Smooth muscle cell (in vitro differentiated cells): ENCODE results near the gene NCLN. TPM values are rescaled to one million over a fixed set of nuclear protein-coding genes. Genes with fewer than 3 reads are reported as not detected.
"Not testable (repeated sequence)": the region's sequence is repeated elsewhere in the genome, so short reads cannot be mapped to it uniquely, and the experiment has no call there.

Experiments
- DNase-seq: peaks from one replicate; lab custom pipeline; 2025; ENCODE audit not compliant: unreplicated experiment; lab: John Stamatoyannopoulos, UW
- H2AFZ ChIP-seq: fragments of 200-600 bp; sonication (generic); 2 replicates; pipeline ENCODE4 v1.6.0; 2016; ENCODE audit warnings: antibody characterized with exemption, low read depth, mild to moderate bottlenecking
- H3F3A ChIP-seq: fragments of 200-600 bp; sonication (generic); 2 replicates; pipeline ENCODE4 v1.6.0; 2017; ENCODE audit warnings: antibody characterized with exemption, low read depth
- H3K27ac ChIP-seq: fragments of 200-600 bp; sonication (generic); 2 replicates; pipeline ENCODE4 v1.5.1; 2016; ENCODE audit warnings: low read depth, mild to moderate bottlenecking
- H3K27me3 ChIP-seq: fragments of 200-600 bp; sonication (generic); 2 replicates; pipeline ENCODE4 v1.6.1; 2016; ENCODE audit warnings: low read depth, mild to moderate bottlenecking
- H3K36me3 ChIP-seq: fragments of 200-600 bp; sonication (generic); 2 replicates; pipeline ENCODE4 v1.5.1; 2016; ENCODE audit warnings: low read depth
- H3K4me1 ChIP-seq: fragments of 200-600 bp; sonication (generic); 2 replicates; pipeline ENCODE4 v1.5.1; 2016; ENCODE audit warnings: low read depth
- H3K4me2 ChIP-seq: fragments of 200-600 bp; sonication (generic); 2 replicates; pipeline ENCODE4 v1.6.0; 2016; ENCODE audit warnings: mild to moderate bottlenecking
- H3K4me3 ChIP-seq: fragments of 200-600 bp; sonication (generic); 2 replicates; pipeline ENCODE4 v1.5.1; 2016; ENCODE audit warnings: mild to moderate bottlenecking
- H3K79me2 ChIP-seq: fragments of 200-600 bp; sonication (generic); 2 replicates; pipeline ENCODE4 v1.6.0; 2016; ENCODE audit warnings: low read depth, mild to moderate bottlenecking
- H3K9ac ChIP-seq: fragments of 200-600 bp; sonication (generic); 2 replicates; pipeline ENCODE4 v1.6.0; 2016; ENCODE audit warnings: low read depth
- H3K9me3 ChIP-seq: fragments of 200-600 bp; sonication (generic); replicated peaks from 2 replicates; pipeline ENCODE4 v1.5.1; 2016; ENCODE audit warnings: low read depth
- H4K20me1 ChIP-seq: fragments of 200-600 bp; sonication (generic); 2 replicates; pipeline ENCODE4 v1.6.0; 2016; ENCODE audit warnings: low read depth
- CTCF ChIP-seq: fragments of 200-600 bp; sonication (generic); IDR thresholded peaks from 2 replicates; pipeline ENCODE4 v1.5.1; 2017; ENCODE audit warnings: borderline replicate concordance, mild to moderate bottlenecking, antibody characterized with exemption; ENCODE audit not compliant: insufficient read depth, poor library complexity, severe bottlenecking
- WGBS: methylation state at CpG from one replicate; pipeline ENCODE4 v1.1.7; 2016; ENCODE audit warnings: low lambda C conversion rate; 5-methylcytosine and 5-hydroxymethylcytosine counted together
- polyA plus RNA-seq: library from polyadenylated mRNA; unstranded; fragments of >200 nt; fragmentation: Nextera tagmentation; extraction: Ambion mirVana; gene quantifications from 2 replicates; pipeline ENCODE4 v1.2.1, GENCODE V29; 2016
- total RNA-seq: library from RNA; depleted of rRNA; stranded (reverse); fragments of >200 nt; gene quantifications from 2 replicates; pipeline ENCODE4 v1.2.3, GENCODE V29; 2014

Gene NCLN
- total and polyA plus RNA-seq, 2 experiments from 2014 or later, result 44.5 to 97.4 TPM

GRCh38 chr19:3213159-3213558 lies 27.4 kb downstream of the NCLN start:
- Histone ChIP-seq H3K9ac (no peak overlapping the region), H4K20me1 (no peaks in the 10 kb centered on the region), H3F3A (no peaks in the 10 kb centered on the region), H3K27me3 (no peaks in the 10 kb centered on the region), H3K4me3 (no peak overlapping the region), H3K4me2 (no peak overlapping the region), H2AFZ (no peak overlapping the region), H3K9me3 (no peaks in the 10 kb centered on the region), H3K4me1 (no peaks in the 10 kb centered on the region), H3K36me3 (no peaks in the 10 kb centered on the region), H3K79me2 (no peaks in the 10 kb centered on the region), H3K27ac (no peak overlapping the region)
- no peak for DNase-seq
- WGBS, result 93% methylated on average over 6 of the region's 7 CpGs
- no peak for TF ChIP-seq CTCF

- H3K4me2 ChIP-seq, result no peak overlapping the region
- no peaks in the 10 kb centered on the region for H4K20me1 ChIP-seq
- no peak for DNase-seq
- H3K9ac ChIP-seq, result no peak overlapping the region
- whole genome bisulfite sequencing, result 84% methylated on average over 5 of the region's 5 CpGs
- no peaks in the 10 kb centered on the region for H3K9me3 ChIP-seq
- H3K36me3 ChIP-seq, result no peaks in the 10 kb centered on the region
- H3K27ac ChIP-seq, result no peak overlapping the region
- H3K4me3 ChIP-seq, result no peak overlapping the region
- H3F3A ChIP-seq, result no peaks in the 10 kb centered on the region
- H2AFZ ChIP-seq, result no peak overlapping the region
- no peaks in the 10 kb centered on the region for H3K79me2 ChIP-seq
- H3K4me1 ChIP-seq, result no peaks in the 10 kb centered on the region
- H3K27me3 ChIP-seq, result no peaks in the 10 kb centered on the region
- no peak for TF ChIP-seq CTCF
Observed at GRCh38 chr19:3216874-3217273, 31.1 kb downstream of the NCLN start.

- no peak for TF ChIP-seq CTCF
- no peak for DNase-seq
- Histone ChIP-seq H3K27me3 (peaks cover 21% of the 10 kb centered on the region), H3F3A (no peaks in the 10 kb centered on the region), H3K4me1 (no peaks in the 10 kb centered on the region), H3K27ac (no peak overlapping the region), H4K20me1 (no peaks in the 10 kb centered on the region), H3K36me3 (no peaks in the 10 kb centered on the region), H2AFZ (no peak overlapping the region), H3K4me2 (no peak overlapping the region), H3K9me3 (no peaks in the 10 kb centered on the region), H3K9ac (no peak overlapping the region), H3K79me2 (no peaks in the 10 kb centered on the region), H3K4me3 (no peak overlapping the region)
- 88% methylated on average over 12 of the region's 12 CpGs for WGBS
Observed at GRCh38 chr19:3220576-3220975, 34.8 kb downstream of the NCLN start.

GRCh38 chr19:3221576-3221975 lies 35.8 kb downstream of the NCLN start:
- peaks cover 31% of the 10 kb centered on the region for H3K27me3 ChIP-seq
- not testable (repeated sequence) for H3F3A ChIP-seq, H3K36me3 ChIP-seq, H3K27ac ChIP-seq, H3K4me2 ChIP-seq, H3K79me2 ChIP-seq, H3K9ac ChIP-seq, H3K4me1 ChIP-seq, H4K20me1 ChIP-seq, H2AFZ ChIP-seq, H3K4me3 ChIP-seq, H3K9me3 ChIP-seq, DNase-seq
- 92% methylated on average over 5 of the region's 5 CpGs for WGBS
